ENCODE results near the gene ZNF157. TPM values are rescaled to one million over a fixed set of nuclear protein-coding genes. Genes with fewer than 3 reads are reported as not detected.

Gene ZNF157
- total RNA-seq, 5 donors from 2014 or later (not counting 1 experiment from before 2014, with no cell fraction given): 0.72 to 1.2 (median 0.95) TPM

- peaks cover 0 to 4% (median 2%) of the 10 kb centered on the region in 3 donors for H3K9me3 Mint-ChIP-seq
- DNase-seq: no peak
- Histone ChIP-seq H3K4me1 (ENCODE audit: control insufficient read depth in 1 of 2, extremely low read depth in 1 of 2, insufficient read depth in 2 of 2, low read length in 2 of 2) (no peaks in the 10 kb centered on the region), H3K36me3 (ENCODE audit: control insufficient read depth in 2 of 2, extremely low read depth in 1 of 2, insufficient read depth in 1 of 2, low read length in 1 of 2) (no peaks in the 10 kb centered on the region), H3K9me3 (peaks cover 2% of the 10 kb centered on the region), H3K27me3 (replicated peaks in 1 of 2; ENCODE audit: control insufficient read depth in 2 of 2, extremely low read depth in 1 of 2, insufficient read depth in 2 of 2, low read length in 1 of 2) (no peaks in the 10 kb centered on the region), H3K4me3 (ENCODE audit: control insufficient read depth in 1 of 2, extremely low read depth in 1 of 2, low read length in 1 of 2) (no peak overlapping the region), H3K27ac (ENCODE audit: low read length) (no peak overlapping the region)
- no peak overlapping the region for H3K4me3 Mint-ChIP-seq
- H3K27ac Mint-ChIP-seq: no peak overlapping the region
- ChIA-PET POLR2A (no interaction called here), CTCF (no interaction called here)
- no peak for ATAC-seq (replicated peaks in 1 of 4)
- peaks cover 0 to 13% of the 10 kb centered on the region in 2 donors for H3K27me3 Mint-ChIP-seq
- H3K36me3 Mint-ChIP-seq: peaks cover 15% of the 10 kb centered on the region
- 55% methylated on average over 2 of the region's 5 CpGs for WGBS (ENCODE audit: insufficient coverage)
- no peaks in the 10 kb centered on the region for H3K4me1 Mint-ChIP-seq
Measured at GRCh38 chrX:47420962-47421361, 50.6 kb downstream of the ZNF157 start.

- Histone ChIP-seq H3K4me3 (ENCODE audit: control insufficient read depth in 1 of 2, extremely low read depth in 1 of 2, low read length in 1 of 2) (no peak overlapping the region), H3K4me1 (ENCODE audit: control insufficient read depth in 1 of 2, extremely low read depth in 1 of 2, insufficient read depth in 2 of 2, low read length in 2 of 2) (no peaks in the 10 kb centered on the region), H3K27me3 (replicated peaks in 1 of 2; ENCODE audit: control insufficient read depth in 2 of 2, extremely low read depth in 1 of 2, insufficient read depth in 2 of 2, low read length in 1 of 2) (no peaks in the 10 kb centered on the region), H3K27ac (ENCODE audit: low read length) (no peak overlapping the region), H3K9me3 (peaks cover 2% of the 10 kb centered on the region), H3K36me3 (ENCODE audit: control insufficient read depth in 2 of 2, extremely low read depth in 1 of 2, insufficient read depth in 1 of 2, low read length in 1 of 2) (no peaks in the 10 kb centered on the region)
- WGBS (ENCODE audit: insufficient coverage): no CpG with 5 or more reads among the region's 2 CpGs
- Mint-ChIP-seq H3K27me3 (peaks cover 0 to 23% of the 10 kb centered on the region in 2 donors), H3K9me3 (peaks cover 0 to 4% (median 2%) of the 10 kb centered on the region in 3 donors), H3K4me3 (no peak overlapping the region), H3K27ac (no peak overlapping the region), H3K36me3 (peaks cover 12% of the 10 kb centered on the region), H3K4me1 (no peaks in the 10 kb centered on the region)
- no peak for DNase-seq
- CTCF ChIA-PET: no interaction called here
- ATAC-seq (replicated peaks in 1 of 4): no peak
- POLR2A ChIA-PET: no interaction called here
Measured at GRCh38 chrX:47422444-47422843, 52.1 kb downstream of the ZNF157 start.

GRCh38 chrX:47430925-47431324 lies 60.5 kb downstream of the ZNF157 start:
- H3K9me3 ChIP-seq: no peaks in the 10 kb centered on the region
- no peak overlapping the region for H3K4me3 ChIP-seq (ENCODE audit: control insufficient read depth in 1 of 2, extremely low read depth in 1 of 2, low read length in 1 of 2)
- H3K27ac Mint-ChIP-seq: no peak overlapping the region
- DNase-seq (no peak), ATAC-seq (replicated peaks in 1 of 4) (no peak)
- H3K27me3 Mint-ChIP-seq: peaks cover 0 to 13% of the 10 kb centered on the region in 2 donors
- no CpG with 5 or more reads among the region's 5 CpGs for WGBS (ENCODE audit: insufficient coverage)
- H3K9me3 Mint-ChIP-seq: no peaks in the 10 kb centered on the region
- no peaks in the 10 kb centered on the region for H3K36me3 ChIP-seq (ENCODE audit: control insufficient read depth in 2 of 2, extremely low read depth in 1 of 2, insufficient read depth in 1 of 2, low read length in 1 of 2)
- H3K27ac ChIP-seq (ENCODE audit: low read length): no peak overlapping the region
- POLR2A ChIA-PET: interaction anchor here in 1 of 2 donors (0.6 kb wide), 3 partner anchors 63 to 1197 kb away, joined by 8 to 12 read pairs (median 9); no protein-coding TSS in a partner anchor
- no peaks in the 10 kb centered on the region for H3K4me1 ChIP-seq (ENCODE audit: control insufficient read depth in 1 of 2, extremely low read depth in 1 of 2, insufficient read depth in 2 of 2, low read length in 2 of 2)
- no peak overlapping the region for H3K4me3 Mint-ChIP-seq
- CTCF ChIA-PET: interaction anchor here in 1 of 2 donors (0.7 kb wide), 1 partner anchor 1722 kb away, joined by 5 read pairs; no protein-coding TSS in a partner anchor
- H3K4me1 Mint-ChIP-seq: no peaks in the 10 kb centered on the region
- no peaks in the 10 kb centered on the region for H3K36me3 Mint-ChIP-seq
- H3K27me3 ChIP-seq (replicated peaks in 1 of 2; ENCODE audit: control insufficient read depth in 2 of 2, extremely low read depth in 1 of 2, insufficient read depth in 2 of 2, low read length in 1 of 2): no peaks in the 10 kb centered on the region

- CTCF ChIA-PET: no interaction called here
- H3K36me3 Mint-ChIP-seq: peaks cover 49% of the 10 kb centered on the region
Measured at GRCh38 chrX:47446431-47446830, 76.1 kb downstream of the ZNF157 start.

GRCh38 chrX:47446971-47447370 lies 76.6 kb downstream of the ZNF157 start:
- Histone ChIP-seq H3K4me1 (ENCODE audit: control insufficient read depth in 1 of 2, extremely low read depth in 1 of 2, insufficient read depth in 2 of 2, low read length in 2 of 2) (no peaks in the 10 kb centered on the region), H3K27me3 (replicated peaks in 1 of 2; ENCODE audit: control insufficient read depth in 2 of 2, extremely low read depth in 1 of 2, insufficient read depth in 2 of 2, low read length in 1 of 2) (no peaks in the 10 kb centered on the region), H3K27ac (ENCODE audit: low read length) (no peak overlapping the region), H3K4me3 (ENCODE audit: control insufficient read depth in 1 of 2, extremely low read depth in 1 of 2, low read length in 1 of 2) (no peak overlapping the region), H3K9me3 (peaks cover 4% of the 10 kb centered on the region), H3K36me3 (ENCODE audit: control insufficient read depth in 2 of 2, extremely low read depth in 1 of 2, insufficient read depth in 1 of 2, low read length in 1 of 2) (peaks cover 4 to 21% of the 10 kb centered on the region in 2 donors)
- CTCF ChIA-PET: no interaction called here
- H3K4me3 Mint-ChIP-seq: no peak overlapping the region
- H3K27ac Mint-ChIP-seq: no peak overlapping the region
- H3K27me3 Mint-ChIP-seq: peaks cover 0 to under 1% of the 10 kb centered on the region in 2 donors
- no CpG with 5 or more reads among the region's 2 CpGs for WGBS (ENCODE audit: insufficient coverage)
- H3K9me3 Mint-ChIP-seq: peaks cover 27 to 33% (median 31%) of the 10 kb centered on the region in 3 donors
- H3K4me1 Mint-ChIP-seq: no peaks in the 10 kb centered on the region
- DNase-seq: no peak
- POLR2A ChIA-PET: no interaction called here
- no peak for ATAC-seq (replicated peaks in 1 of 4)
- H3K36me3 Mint-ChIP-seq: peaks cover 50% of the 10 kb centered on the region

More at GRCh38 chrX:47446431-47446830, 76.1 kb downstream of the ZNF157 start:
- Mint-ChIP-seq H3K27ac (no peak overlapping the region), H3K4me1 (no peaks in the 10 kb centered on the region), H3K9me3 (peaks cover 27 to 35% (median 33%) of the 10 kb centered on the region in 3 donors), H3K27me3 (peaks cover 0 to 3% of the 10 kb centered on the region in 2 donors), H3K4me3 (no peak overlapping the region)
- Histone ChIP-seq H3K4me3 (ENCODE audit: control insufficient read depth in 1 of 2, extremely low read depth in 1 of 2, low read length in 1 of 2) (no peak overlapping the region), H3K27me3 (replicated peaks in 1 of 2; ENCODE audit: control insufficient read depth in 2 of 2, extremely low read depth in 1 of 2, insufficient read depth in 2 of 2, low read length in 1 of 2) (no peaks in the 10 kb centered on the region), H3K9me3 (peaks cover 4% of the 10 kb centered on the region), H3K36me3 (ENCODE audit: control insufficient read depth in 2 of 2, extremely low read depth in 1 of 2, insufficient read depth in 1 of 2, low read length in 1 of 2) (peaks cover 0 to 18% of the 10 kb centered on the region in 2 donors), H3K27ac (ENCODE audit: low read length) (no peak overlapping the region), H3K4me1 (ENCODE audit: control insufficient read depth in 1 of 2, extremely low read depth in 1 of 2, insufficient read depth in 2 of 2, low read length in 2 of 2) (no peaks in the 10 kb centered on the region)
- POLR2A ChIA-PET: no interaction called here
- WGBS (ENCODE audit: insufficient coverage): no CpG with 5 or more reads among the region's 2 CpGs
- no peak for DNase-seq
- no peak for ATAC-seq (replicated peaks in 1 of 4)

- H3K27me3 ChIP-seq (replicated peaks in 1 of 2; ENCODE audit: control insufficient read depth in 2 of 2, extremely low read depth in 1 of 2, insufficient read depth in 2 of 2, low read length in 1 of 2): no peaks in the 10 kb centered on the region
- ChIA-PET CTCF (no interaction called here), POLR2A (no interaction called here)
- H3K36me3 ChIP-seq (ENCODE audit: control insufficient read depth in 2 of 2, extremely low read depth in 1 of 2, insufficient read depth in 1 of 2, low read length in 1 of 2): peaks cover 10 to 28% of the 10 kb centered on the region in 2 donors
- Mint-ChIP-seq H3K27me3 (no peaks in the 10 kb centered on the region), H3K4me3 (no peak overlapping the region), H3K36me3 (peaks cover 55% of the 10 kb centered on the region), H3K4me1 (no peaks in the 10 kb centered on the region), H3K27ac (no peak overlapping the region), H3K9me3 (peaks cover 27 to 31% (median 29%) of the 10 kb centered on the region in 3 donors)
- H3K27ac ChIP-seq (ENCODE audit: low read length): no peak overlapping the region
- peaks cover 4% of the 10 kb centered on the region for H3K9me3 ChIP-seq
- no peaks in the 10 kb centered on the region for H3K4me1 ChIP-seq (ENCODE audit: control insufficient read depth in 1 of 2, extremely low read depth in 1 of 2, insufficient read depth in 2 of 2, low read length in 2 of 2)
- no peak overlapping the region for H3K4me3 ChIP-seq (ENCODE audit: control insufficient read depth in 1 of 2, extremely low read depth in 1 of 2, low read length in 1 of 2)
- WGBS (ENCODE audit: insufficient coverage): 100% methylated on average over 1 of the region's 11 CpGs
- no peak for DNase-seq
- no peak for ATAC-seq (replicated peaks in 1 of 4)
Measured at GRCh38 chrX:47447607-47448006, 77.2 kb downstream of the ZNF157 start.
